GM12891 (cell line): ENCODE results near the gene GPC4.

Experiments
- POLR2A ChIP-seq: IDR thresholded peaks from 2 replicates; pipeline ENCODE4 v1.6.1; 2011; ENCODE audit warnings: low read depth, low read length, control low read depth
- POLR2AphosphoS5 ChIP-seq: IDR thresholded peaks from 2 replicates; pipeline ENCODE4 v1.6.1; 2011; ENCODE audit warnings: low read depth, low read length, control low read depth
- TAF1 ChIP-seq: IDR thresholded peaks from 2 replicates; pipeline ENCODE4 v1.6.1; 2011; ENCODE audit warnings: low read depth, low read length, control low read depth

- TF ChIP-seq POLR2AphosphoS5 (no peak), POLR2A (no peak), TAF1 (no peak)
Observed at GRCh38 chrX:133419911-133420310, 4.6 kb upstream of the GPC4 start.
